Esophagus muscularis mucosa (tissue), 4 donors: ENCODE data around the gene PEPD. TPM values are rescaled to one million over a fixed set of nuclear protein-coding genes. Genes with fewer than 3 reads are reported as not detected.

Experiments used
- DNase-seq: peaks from one replicate; pipeline ENCODE4 v3.0.0-alpha.2; 2017; ENCODE audit errors: extremely low spot score
- H3K27ac ChIP-seq, 4 donors: fragments of 200-600 bp; sonication (generic); replicated peaks in 1 of 4; 1 replicate in 3 of 4; 2 replicates in 1 of 4; pipeline ENCODE4 v1.5.1; 2016 to 2019; ENCODE audit warnings: mild to moderate bottlenecking in 1 of 4
- H3K27me3 ChIP-seq, 4 donors: fragments of 200-600 bp; sonication (generic); one replicate each; pipeline versions ENCODE4 v1.5.1 to v1.6.0; 2016 to 2019
- H3K36me3 ChIP-seq, 4 donors: fragments of 200-600 bp; sonication (generic); one replicate each; pipeline ENCODE4 v1.5.1; 2016 to 2019
- H3K4me1 ChIP-seq, 4 donors: fragments of 200-600 bp; sonication (generic); one replicate each; pipeline ENCODE4 v1.5.1; 2016 to 2019
- H3K4me3 ChIP-seq, 4 donors: fragments of 200-600 bp; sonication (generic); 1 replicate in 2 of 4; 2 replicates in 2 of 4; pipeline ENCODE4 v1.5.1; 2016 to 2019; ENCODE audit warnings: mild to moderate bottlenecking in 4 of 4, moderate library complexity in 1 of 4
- H3K9me3 ChIP-seq, 4 donors: fragments of 200-600 bp; sonication (generic); 1 replicate in 3 of 4; 2 replicates in 1 of 4; pipeline ENCODE4 v1.5.1; 2016 to 2019
- CTCF ChIP-seq, 3 experiments: fragments of 200-600 bp in 2 of 3; fragments of 450-650 bp in 1 of 3; sonication (generic) in 2 of 3; IDR thresholded peaks; one replicate each; pipeline ENCODE4 v1.5.1; 2017 to 2019; ENCODE audit warnings: antibody characterized with exemption in 3 of 3, mild to moderate bottlenecking in 2 of 3, moderate library complexity in 1 of 3
- EP300 ChIP-seq: sonication (generic); formaldehyde crosslinking; IDR thresholded peaks from one replicate; pipeline ENCODE4 v1.6.1; 2017; ENCODE audit warnings: antibody characterized with exemption
- POLR2A ChIP-seq: fragments of 450-650 bp; IDR thresholded peaks from one replicate; pipeline ENCODE4 v1.6.1; 2017; ENCODE audit warnings: antibody characterized with exemption, moderate library complexity, mild to moderate bottlenecking, low read depth
- POLR2AphosphoS5 ChIP-seq, 2 donors: sonication (generic); formaldehyde crosslinking; IDR thresholded peaks; one replicate each; pipeline ENCODE4 v1.6.1; 2017; ENCODE audit warnings: antibody characterized with exemption in 2 of 2
- WGBS: methylation state at CpG from one replicate; pipeline ENCODE4 v1.1.5; 2018; 5-methylcytosine and 5-hydroxymethylcytosine counted together
- intact Hi-C: fragments of 100-400 bp; cut with DNase I; formaldehyde crosslinking; loops from one replicate; pipeline ENCODE4 v1.15.1; 2023
- total RNA-seq, 4 donors: library from RNA; depleted of rRNA; stranded (reverse); fragments of >200 nt; gene quantifications; one replicate each; pipeline versions ENCODE4 v1.1.0 to v1.2.1, GENCODE V29; 2016

PEPD gene
- total RNA-seq, 4 donors from 2014 or later, result 59.8 to 90.9 (median 73.0) TPM

DNA sequence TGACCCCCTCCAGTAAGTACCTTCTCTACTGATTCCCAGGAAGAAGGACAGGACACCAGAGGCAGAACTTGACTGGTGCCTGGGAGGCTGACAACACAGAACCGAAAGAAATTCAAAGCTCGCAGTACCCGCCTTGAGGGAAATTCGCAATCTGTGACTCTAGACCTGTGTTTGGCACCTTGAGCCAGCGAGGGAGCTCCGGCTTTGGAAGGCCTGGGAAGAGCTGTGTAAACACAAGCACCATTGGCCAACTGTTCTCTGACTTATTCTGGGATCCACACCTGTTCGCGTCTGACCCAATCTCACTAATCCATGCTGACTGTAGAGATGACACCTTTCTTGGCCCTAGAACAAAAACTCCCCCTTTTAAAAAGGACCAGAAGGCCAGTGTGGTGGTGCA, 97.4 kb downstream of the PEPD start:
- Histone ChIP-seq H3K4me3 (no peak overlapping the region), H3K9me3 (no peaks in the 10 kb centered on the region), H3K36me3 (peaks cover 0 to 3% (median 3%) of the 10 kb centered on the region in 4 donors), H3K27ac (no peak overlapping the region), H3K27me3 (no peaks in the 10 kb centered on the region), H3K4me1 (no peaks in the 10 kb centered on the region)
- 93% methylated on average over 8 of the region's 8 CpGs for WGBS
- intact Hi-C loops, result no loop called here
- TF ChIP-seq EP300 (no peak), POLR2AphosphoS5 (IDR thresholded peaks at IDR 0.05) (no peak), CTCF (IDR thresholded peaks at IDR 0.05) (no peak), POLR2A (no peak)
- no peak for DNase-seq

DNA sequence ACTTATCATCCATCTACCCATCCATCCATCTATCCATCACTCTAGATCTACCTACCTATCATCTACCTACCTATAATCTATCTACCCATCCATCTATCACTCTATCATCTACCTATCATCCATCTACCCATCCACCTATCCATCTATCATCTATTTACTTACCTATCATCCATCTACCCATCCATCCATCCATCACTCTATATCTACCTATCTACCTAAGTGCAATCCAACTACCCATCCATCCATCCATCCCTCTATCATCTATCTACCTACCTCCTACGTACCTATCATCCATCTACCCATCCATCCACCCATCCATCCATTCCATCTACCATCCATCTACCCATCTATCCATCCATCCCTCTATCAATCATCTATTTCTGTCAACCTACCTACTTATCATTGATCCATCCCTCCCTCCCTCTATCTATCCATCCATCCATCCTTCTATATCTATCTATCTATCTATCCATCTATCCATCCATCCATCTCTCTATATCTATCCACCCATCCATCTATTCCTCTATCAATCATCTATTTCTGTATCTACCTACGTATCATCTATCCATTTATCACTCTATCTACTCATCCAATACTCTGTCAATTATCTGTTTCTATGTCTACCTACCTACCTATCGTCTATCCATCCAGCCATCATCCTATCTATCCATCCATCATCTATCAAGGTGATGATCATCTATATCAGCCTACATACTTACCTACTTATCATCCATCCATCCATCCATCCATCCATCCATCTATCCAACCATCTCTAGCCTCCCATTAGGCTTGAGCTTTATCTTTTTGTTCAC, 99.0 kb downstream of the PEPD start:
- Histone ChIP-seq H3K9me3 (no peaks in the 10 kb centered on the region), H3K4me3 (no peak overlapping the region), H3K4me1 (no peaks in the 10 kb centered on the region), H3K36me3 (peaks cover 0 to 3% (median 3%) of the 10 kb centered on the region in 4 donors), H3K27me3 (no peaks in the 10 kb centered on the region), H3K27ac (no peak overlapping the region)
- intact Hi-C loops, result no loop called here
- DNase-seq, result no peak
- WGBS, result 95% methylated on average over 3 of the region's 3 CpGs
- no peak for TF ChIP-seq CTCF (IDR thresholded peaks at IDR 0.05)

DNA sequence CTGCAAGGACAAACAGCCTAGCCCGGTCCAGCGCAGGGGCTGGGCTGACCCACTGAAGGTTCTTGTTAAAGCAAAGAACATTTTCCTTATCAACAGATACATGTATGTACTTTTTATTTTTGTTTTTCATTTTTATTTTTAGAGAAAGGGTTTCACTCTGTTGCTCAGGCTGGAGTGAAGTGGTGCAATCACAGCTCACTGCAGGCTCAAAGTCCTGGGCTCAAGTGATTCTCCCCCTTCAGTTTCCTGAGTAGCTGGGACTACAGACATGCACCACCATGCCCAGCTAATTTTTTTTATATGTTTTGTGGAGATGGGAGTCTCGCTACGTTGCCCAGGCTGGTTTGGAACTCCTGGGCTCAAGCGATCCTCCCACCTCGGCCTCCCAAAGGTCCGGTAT, 100.2 kb downstream of the PEPD start:
- no peak overlapping the region for H3K27ac ChIP-seq
- peaks cover 0 to 3% (median 1%) of the 10 kb centered on the region in 4 donors for H3K36me3 ChIP-seq
- intact Hi-C loops, result no loop called here
- no peak overlapping the region for H3K4me3 ChIP-seq
- H3K9me3 ChIP-seq, result no peaks in the 10 kb centered on the region
- TF ChIP-seq POLR2AphosphoS5 (IDR thresholded peaks at IDR 0.05), result no peak
- TF ChIP-seq POLR2A, result no peak
- TF ChIP-seq EP300, result no peak
- no peak for TF ChIP-seq CTCF (IDR thresholded peaks at IDR 0.05)
- DNase-seq, result no peak
- H3K4me1 ChIP-seq, result peaks cover 0 to 7% (median 6%) of the 10 kb centered on the region in 4 donors
- no peaks in the 10 kb centered on the region for H3K27me3 ChIP-seq
- WGBS, result 97% methylated on average over 7 of the region's 7 CpGs

GRCh38 chr19:33420821-33421220, 100.8 kb downstream of the PEPD start:
- WGBS, result 91% methylated on average over 9 of the region's 9 CpGs
- Histone ChIP-seq H3K4me1 (peaks cover 0 to 10% (median 8%) of the 10 kb centered on the region in 4 donors), H3K27ac (no peak overlapping the region), H3K36me3 (peaks cover 0 to 3% (median 1%) of the 10 kb centered on the region in 4 donors), H3K27me3 (no peaks in the 10 kb centered on the region), H3K9me3 (no peaks in the 10 kb centered on the region), H3K4me3 (no peak overlapping the region)
- TF ChIP-seq POLR2AphosphoS5 (IDR thresholded peaks at IDR 0.05), result no peak
- no peak for TF ChIP-seq CTCF (IDR thresholded peaks at IDR 0.05)
- TF ChIP-seq EP300, result no peak
- TF ChIP-seq POLR2A, result no peak
- intact Hi-C loops, result no loop called here
- DNase-seq, result no peak

- Histone ChIP-seq H3K4me3 (no peak overlapping the region), H3K9me3 (no peaks in the 10 kb centered on the region), H3K4me1 (peaks cover 0 to 10% (median 8%) of the 10 kb centered on the region in 4 donors), H3K27ac (no peak overlapping the region), H3K27me3 (no peaks in the 10 kb centered on the region), H3K36me3 (peaks cover 0 to 3% (median 2%) of the 10 kb centered on the region in 4 donors)
- intact Hi-C loops, result no loop called here
- TF ChIP-seq CTCF (IDR thresholded peaks at IDR 0.05) (no peak), POLR2A (no peak), EP300 (no peak), POLR2AphosphoS5 (IDR thresholded peaks at IDR 0.05) (no peak)
- 58% methylated on average over 6 of the region's 6 CpGs for WGBS
- no peak for DNase-seq
Measured at GRCh38 chr19:33419788-33420130, 101.8 kb downstream of the PEPD start.
